Measurements from ENCODE around the gene HCAR3. TPM values are rescaled to one million over a fixed set of nuclear protein-coding genes. Genes with fewer than 3 reads are reported as not detected.

HCAR3 gene
- total and polyA plus RNA-seq, 2 of the 13 experiments (the other 11 are each of a cell fraction or from before 2014, with no cell fraction given), result 0.11 to 12.8 TPM

GRCh38 chr12:122721057-122721545 lies 4.5 kb upstream of the HCAR3 start (continued):
- TF ChIP-seq ZXDC (CRISPR knock-in tag; IDR thresholded peaks at IDR 0.05) (no peak), KAT7 (CRISPR knock-in tag; IDR thresholded peaks at IDR 0.05; ENCODE audit: borderline replicate concordance) (no peak), ZBTB7B (CRISPR knock-in tag; IDR thresholded peaks at IDR 0.05) (peak; percentile 40), TBX2 (CRISPR knock-in tag; IDR thresholded peaks at IDR 0.05; ENCODE audit: borderline replicate concordance) (peak; percentile 68; the same call in 1 of the 2 replicates), GMEB1 (CRISPR knock-in tag; IDR thresholded peaks at IDR 0.05; ENCODE audit: borderline replicate concordance) (peak; percentile 27; the same call in 1 of the 2 replicates), ATF7 (IDR thresholded peaks at IDR 0.05) (no peak), ATF7 (CRISPR knock-in tag; IDR thresholded peaks at IDR 0.05) (no peak), ZUFSP (CRISPR knock-in tag; IDR thresholded peaks at IDR 0.05; ENCODE audit: borderline replicate concordance) (no peak), CEBPZ (IDR thresholded peaks at IDR 0.05; ENCODE audit: low read length) (no peak), ZNF3 (CRISPR knock-in tag; IDR thresholded peaks at IDR 0.05) (no peak), ZHX2 (IDR thresholded peaks at IDR 0.05; ENCODE audit: low read depth) (no peak), ZHX2 (CRISPR knock-in tag; IDR thresholded peaks at IDR 0.05; ENCODE audit: borderline replicate concordance) (no peak), MAX (IDR thresholded peaks at IDR 0.05) (peak; percentile 56; the same call in 1 of the 2 replicates), ZNF546 (CRISPR knock-in tag; conservative IDR thresholded peaks at IDR 0.05) (no peak)
